Neural progenitor cell (in vitro differentiated cells): ENCODE measurements around the gene NFASC. TPM values are rescaled to one million over a fixed set of nuclear protein-coding genes. Genes with fewer than 3 reads are reported as not detected.
A peak's percentile ranks its signal among the peaks of the same experiment; 100 is the strongest.

Experiments
- DNase-seq: peaks from one replicate; pipeline ENCODE4 v3.0.0-alpha.2; 2016; ENCODE audit warnings: low spot score
- H2AFZ ChIP-seq: fragments of 200-600 bp; sonication (generic); replicated peaks from 2 replicates; pipeline ENCODE4 v1.6.1; 2016; ENCODE audit warnings: antibody characterized with exemption
- H3F3A ChIP-seq: fragments of 200-600 bp; sonication (generic); 2 replicates; pipeline ENCODE4 v1.6.1; 2016; ENCODE audit warnings: antibody characterized with exemption, low read depth
- H3K27ac ChIP-seq: fragments of 200-600 bp; sonication (generic); 2 replicates; pipeline ENCODE4 v1.5.1; 2016; ENCODE audit warnings: mild to moderate bottlenecking
- H3K27me3 ChIP-seq: fragments of 200-600 bp; sonication (generic); 2 replicates; pipeline ENCODE4 v1.6.1; 2016; ENCODE audit warnings: mild to moderate bottlenecking, moderate library complexity
- H3K36me3 ChIP-seq: fragments of 200-600 bp; sonication (generic); 2 replicates; pipeline ENCODE4 v1.5.1; 2016
- H3K4me1 ChIP-seq: fragments of 200-600 bp; sonication (generic); 2 replicates; pipeline ENCODE4 v1.6.1; 2016; ENCODE audit warnings: mixed run types
- H3K4me2 ChIP-seq: fragments of 200-600 bp; sonication (generic); 2 replicates; pipeline ENCODE4 v1.6.1; 2016
- H3K4me3 ChIP-seq: fragments of 200-600 bp; sonication (generic); 2 replicates; pipeline ENCODE4 v1.5.1; 2016
- H3K79me2 ChIP-seq: fragments of 200-600 bp; sonication (generic); 2 replicates; pipeline ENCODE4 v1.6.1; 2016; ENCODE audit warnings: low read depth
- H3K9ac ChIP-seq: fragments of 200-600 bp; sonication (generic); 2 replicates; pipeline ENCODE4 v1.6.1; 2016
- H3K9me3 ChIP-seq: fragments of 200-600 bp; sonication (generic); 2 replicates; pipeline ENCODE4 v1.5.1; 2016; ENCODE audit warnings: low read depth
- H4K20me1 ChIP-seq: fragments of 200-600 bp; sonication (generic); 2 replicates; pipeline ENCODE4 v1.6.1; 2016; ENCODE audit warnings: low read depth
- H3K27ac Mint-ChIP-seq: 3 replicates; pipeline ENCODE4 v1.8.0; 2021; ENCODE audit warnings: mixed read lengths
- H3K27me3 Mint-ChIP-seq: 2 replicates; pipeline ENCODE4 v1.8.0; 2022; ENCODE audit warnings: low read depth, mild to moderate bottlenecking, inconsistent platforms, moderate library complexity, mixed read lengths; ENCODE audit not compliant: insufficient read depth
- H3K36me3 Mint-ChIP-seq: 3 replicates; pipeline ENCODE4 v1.8.0; 2021; ENCODE audit warnings: mixed read lengths
- H3K4me1 Mint-ChIP-seq: 3 replicates; pipeline ENCODE4 v1.8.0; 2021; ENCODE audit warnings: mixed read lengths
- H3K4me3 Mint-ChIP-seq: 3 replicates; pipeline ENCODE4 v1.8.0; 2021; ENCODE audit warnings: mild to moderate bottlenecking, moderate library complexity, mixed read lengths
- H3K9me3 Mint-ChIP-seq: 3 replicates; pipeline ENCODE4 v1.8.0; 2020; ENCODE audit warnings: mixed read lengths
- EZH2 ChIP-seq: fragments of 200-600 bp; sonication (generic); IDR thresholded peaks from 2 replicates; pipeline ENCODE4 v1.6.1; 2017; ENCODE audit warnings: antibody characterized with exemption, mild to moderate bottlenecking, moderate library complexity
- EZH2phosphoT487 ChIP-seq: fragments of 200-600 bp; sonication (generic); IDR thresholded peaks from 2 replicates; pipeline ENCODE4 v1.6.1; 2017; ENCODE audit warnings: antibody characterized with exemption
- total RNA-seq: library from RNA; depleted of rRNA; stranded (reverse); fragments of >200 nt; gene quantifications from 2 replicates; pipeline ENCODE4 v1.2.3, GENCODE V29; 2015; ENCODE audit warnings: low replicate concordance
- TF ChIP-seq, protein P1 (sequence below): fragments of 200-600 bp; sonication (generic); IDR thresholded peaks from 2 replicates; pipeline ENCODE4 v1.5.1; 2017; ENCODE audit warnings: antibody characterized with exemption, mild to moderate bottlenecking

Gene NFASC
- total RNA-seq, 1 donor from 2014 or later, result 2.5 TPM

DNA sequence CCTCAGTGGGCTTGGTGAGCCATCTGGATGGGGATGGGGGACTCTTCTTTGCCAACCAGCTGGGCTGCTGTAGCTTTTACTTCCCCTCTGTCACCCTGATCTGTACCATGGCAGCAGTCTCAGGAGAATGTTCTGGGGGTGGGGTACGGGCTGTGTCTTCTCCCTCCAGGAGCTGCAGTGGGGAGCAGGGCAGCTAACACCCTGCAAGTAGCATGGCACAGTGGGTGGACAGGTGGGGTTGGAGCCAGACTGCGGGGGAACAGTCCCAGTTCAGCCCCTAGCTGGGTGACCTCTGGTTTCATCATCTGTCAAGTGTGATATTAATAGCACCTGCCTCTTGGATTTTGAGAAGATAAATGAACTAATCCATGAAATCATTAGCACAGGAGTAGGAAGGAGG, 3.1 kb downstream of the NFASC start:
- no peak for TF ChIP-seq EZH2phosphoT487
- TF ChIP-seq EZH2, result no peak
- TF ChIP-seq, protein P1, sequence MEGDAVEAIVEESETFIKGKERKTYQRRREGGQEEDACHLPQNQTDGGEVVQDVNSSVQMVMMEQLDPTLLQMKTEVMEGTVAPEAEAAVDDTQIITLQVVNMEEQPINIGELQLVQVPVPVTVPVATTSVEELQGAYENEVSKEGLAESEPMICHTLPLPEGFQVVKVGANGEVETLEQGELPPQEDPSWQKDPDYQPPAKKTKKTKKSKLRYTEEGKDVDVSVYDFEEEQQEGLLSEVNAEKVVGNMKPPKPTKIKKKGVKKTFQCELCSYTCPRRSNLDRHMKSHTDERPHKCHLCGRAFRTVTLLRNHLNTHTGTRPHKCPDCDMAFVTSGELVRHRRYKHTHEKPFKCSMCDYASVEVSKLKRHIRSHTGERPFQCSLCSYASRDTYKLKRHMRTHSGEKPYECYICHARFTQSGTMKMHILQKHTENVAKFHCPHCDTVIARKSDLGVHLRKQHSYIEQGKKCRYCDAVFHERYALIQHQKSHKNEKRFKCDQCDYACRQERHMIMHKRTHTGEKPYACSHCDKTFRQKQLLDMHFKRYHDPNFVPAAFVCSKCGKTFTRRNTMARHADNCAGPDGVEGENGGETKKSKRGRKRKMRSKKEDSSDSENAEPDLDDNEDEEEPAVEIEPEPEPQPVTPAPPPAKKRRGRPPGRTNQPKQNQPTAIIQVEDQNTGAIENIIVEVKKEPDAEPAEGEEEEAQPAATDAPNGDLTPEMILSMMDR, result no peak
- H3K27ac ChIP-seq, result no peak overlapping the region
- H2AFZ ChIP-seq, result no peak overlapping the region
- Mint-ChIP-seq H3K27me3 (peaks cover 8% of the 10 kb centered on the region), H3K27ac (no peak overlapping the region), H3K4me3 (no peak overlapping the region), H3K36me3 (no peaks in the 10 kb centered on the region), H3K4me1 (peaks cover 36% of the 10 kb centered on the region), H3K9me3 (no peaks in the 10 kb centered on the region)
- H3K4me2 ChIP-seq, result no peak overlapping the region
- no peaks in the 10 kb centered on the region for H4K20me1 ChIP-seq
- DNase-seq, result no peak
- no peaks in the 10 kb centered on the region for H3K9me3 ChIP-seq
- H3K27me3 ChIP-seq, result no peaks in the 10 kb centered on the region
- H3K79me2 ChIP-seq, result no peaks in the 10 kb centered on the region
- H3K36me3 ChIP-seq, result no peaks in the 10 kb centered on the region
- no peak overlapping the region for H3K4me3 ChIP-seq
- no peaks in the 10 kb centered on the region for H3F3A ChIP-seq
- peaks cover 7% of the 10 kb centered on the region for H3K4me1 ChIP-seq
- no peak overlapping the region for H3K9ac ChIP-seq

DNA sequence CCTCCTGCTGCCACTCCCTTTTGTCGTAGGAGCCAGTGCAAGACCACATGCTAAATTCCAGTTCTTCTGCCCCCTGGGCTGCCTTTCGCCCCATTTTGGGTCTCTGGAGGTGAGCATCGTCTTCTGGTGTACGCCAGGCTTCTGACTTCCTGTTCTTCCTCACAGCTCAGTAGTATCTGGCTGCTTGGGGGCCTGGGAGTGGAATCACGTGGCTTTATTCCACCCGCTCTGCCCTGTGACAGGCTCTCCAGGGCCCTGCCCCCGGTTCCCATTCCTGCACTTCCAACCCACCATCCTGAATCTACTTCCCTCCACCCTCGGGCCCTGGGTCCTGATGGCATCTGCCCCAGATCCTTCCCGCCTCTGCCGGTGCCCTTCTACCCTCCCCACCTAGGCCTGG, 3.6 kb downstream of the NFASC start:
- Mint-ChIP-seq H3K9me3 (no peaks in the 10 kb centered on the region), H3K27ac (no peak overlapping the region), H3K27me3 (peaks cover 5% of the 10 kb centered on the region), H3K36me3 (no peaks in the 10 kb centered on the region), H3K4me3 (no peak overlapping the region), H3K4me1 (peaks cover 33% of the 10 kb centered on the region)
- Histone ChIP-seq H3K4me1 (peaks cover 7% of the 10 kb centered on the region), H3F3A (no peaks in the 10 kb centered on the region), H3K9me3 (no peaks in the 10 kb centered on the region), H3K4me3 (no peak overlapping the region), H2AFZ (no peak overlapping the region), H3K4me2 (no peak overlapping the region), H3K9ac (no peak overlapping the region), H3K79me2 (no peaks in the 10 kb centered on the region), H3K27me3 (no peaks in the 10 kb centered on the region), H3K36me3 (no peaks in the 10 kb centered on the region), H3K27ac (no peak overlapping the region), H4K20me1 (no peaks in the 10 kb centered on the region)
- TF ChIP-seq EZH2, result no peak
- no peak for TF ChIP-seq EZH2phosphoT487
- TF ChIP-seq, protein P1, result no peak
- no peak for DNase-seq

DNA sequence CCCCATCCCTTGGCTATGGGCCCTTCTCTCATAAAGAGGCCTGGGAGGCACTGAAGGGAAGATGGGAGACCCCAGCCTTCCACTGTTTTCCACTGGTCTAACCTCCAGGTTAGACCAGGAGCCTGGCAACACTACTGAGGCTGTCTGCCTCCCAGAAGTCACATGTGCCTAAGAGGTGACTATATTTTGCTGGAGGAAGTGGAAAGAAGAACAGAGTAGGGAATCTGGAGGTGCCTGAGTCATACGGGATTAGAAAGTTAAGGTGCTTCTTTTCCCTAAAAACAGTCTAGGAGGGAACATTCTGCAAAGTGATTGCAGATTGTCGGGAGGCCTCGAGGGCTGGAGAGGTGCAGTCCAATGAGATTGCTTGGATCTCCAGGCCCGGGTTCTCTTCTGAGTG, 4.6 kb downstream of the NFASC start:
- peaks cover 4% of the 10 kb centered on the region for H3K27me3 Mint-ChIP-seq
- no peak overlapping the region for H3K9ac ChIP-seq
- H3K4me1 Mint-ChIP-seq, result peaks cover 31% of the 10 kb centered on the region
- no peaks in the 10 kb centered on the region for H3K79me2 ChIP-seq
- peak overlapping the region; percentile 13 for H3K27ac Mint-ChIP-seq
- H3K27me3 ChIP-seq, result no peaks in the 10 kb centered on the region
- no peaks in the 10 kb centered on the region for H3K9me3 ChIP-seq
- peaks cover 2% of the 10 kb centered on the region for H3K4me1 ChIP-seq
- H3K4me3 Mint-ChIP-seq, result no peak overlapping the region
- TF ChIP-seq, protein P1, result no peak
- TF ChIP-seq EZH2phosphoT487 (no peak), EZH2 (no peak)
- H3K27ac ChIP-seq, result no peak overlapping the region
- no peak overlapping the region for H3K4me2 ChIP-seq
- DNase-seq, result no peak
- no peak overlapping the region for H3K4me3 ChIP-seq
- H3F3A ChIP-seq, result no peaks in the 10 kb centered on the region
- no peaks in the 10 kb centered on the region for H3K36me3 ChIP-seq
- H2AFZ ChIP-seq, result no peak overlapping the region
- no peaks in the 10 kb centered on the region for H4K20me1 ChIP-seq
- no peaks in the 10 kb centered on the region for H3K36me3 Mint-ChIP-seq
- no peaks in the 10 kb centered on the region for H3K9me3 Mint-ChIP-seq
